OCI-LY1 (cell line): ENCODE measurements around the gene KLHL26.

ENCODE experiments used
- H2AFZ ChIP-seq: fragments of 200-600 bp; sonication (generic), shearing (Covaris generic); 2 replicates; pipeline ENCODE4 v1.6.0; 2014; ENCODE audit warnings: antibody characterized with exemption, mild to moderate bottlenecking, low read length
- H3F3A ChIP-seq: fragments of 200-600 bp; sonication (generic), shearing (Covaris generic); 2 replicates; pipeline ENCODE4 v1.6.0; 2014; ENCODE audit warnings: mild to moderate bottlenecking, antibody characterized with exemption, low read length, moderate library complexity; ENCODE audit not compliant: insufficient read depth
- H3K27ac ChIP-seq: fragments of 200-600 bp; sonication (generic); 2 replicates; pipeline ENCODE4 v1.5.1; 2014; ENCODE audit warnings: low read length, mixed run types, mild to moderate bottlenecking, low read depth; ENCODE audit not compliant: poor library complexity, severe bottlenecking
- H3K27me3 ChIP-seq: fragments of 200-600 bp; sonication (generic); 2 replicates; pipeline ENCODE4 v1.6.0; 2014; ENCODE audit warnings: antibody characterized with exemption, mild to moderate bottlenecking, low read length, moderate library complexity; ENCODE audit not compliant: insufficient read depth
- H3K36me3 ChIP-seq: fragments of 200-600 bp; sonication (generic); 2 replicates; pipeline ENCODE4 v1.6.1; 2014; ENCODE audit warnings: mild to moderate bottlenecking, antibody characterized with exemption, low read length, moderate library complexity, mixed read lengths; ENCODE audit not compliant: insufficient read depth
- H3K4me1 ChIP-seq: fragments of 200-600 bp; sonication (generic); 2 replicates; pipeline ENCODE4 v1.5.1; 2014; ENCODE audit warnings: mild to moderate bottlenecking, low read length, moderate library complexity; ENCODE audit not compliant: insufficient read depth, severe bottlenecking
- H3K4me2 ChIP-seq: fragments of 200-600 bp; sonication (generic), shearing (Covaris generic); 2 replicates; pipeline ENCODE4 v1.6.1; 2014; ENCODE audit warnings: low read length
- H3K4me3 ChIP-seq: fragments of 200-600 bp; sonication (generic); 2 replicates; pipeline ENCODE4 v1.5.1; 2014; ENCODE audit warnings: low read length, low read depth, mild to moderate bottlenecking, mixed read lengths; ENCODE audit not compliant: poor library complexity, severe bottlenecking
- H3K79me2 ChIP-seq: fragments of 200-600 bp; shearing (Covaris generic); 2 replicates; pipeline ENCODE4 v1.6.1; 2016; ENCODE audit warnings: mixed run types, low read length, mixed read lengths; ENCODE audit not compliant: insufficient read depth
- H3K9ac ChIP-seq: fragments of 200-600 bp; sonication (generic), shearing (Covaris generic); 2 replicates; pipeline ENCODE4 v1.6.1; 2014; ENCODE audit warnings: mild to moderate bottlenecking, low read length, mixed read lengths
- H3K9me2 ChIP-seq: fragments of 200-600 bp; sonication (generic), shearing (Covaris generic); 2 replicates; pipeline ENCODE4 v1.6.1; 2014; ENCODE audit warnings: low read depth, mild to moderate bottlenecking, low read length, mixed read lengths
- H3K9me3 ChIP-seq: fragments of 200-600 bp; shearing (Covaris generic); 2 replicates; pipeline ENCODE4 v1.6.1; 2014; ENCODE audit warnings: low read length, mixed read lengths
- H4K20me1 ChIP-seq: fragments of 200-600 bp; sonication (generic), shearing (Covaris generic); 2 replicates; pipeline ENCODE4 v1.6.0; 2016; ENCODE audit warnings: mild to moderate bottlenecking, low read length; ENCODE audit not compliant: insufficient read depth
- CTCF ChIP-seq: fragments of 200-600 bp; sonication (generic), shearing (Covaris generic); IDR thresholded peaks from 2 replicates; pipeline ENCODE4 v1.5.1; 2017; ENCODE audit warnings: mild to moderate bottlenecking, antibody characterized with exemption, low read length, moderate library complexity, mixed read lengths
- EZH2 ChIP-seq: fragments of 200-600 bp; sonication (generic), shearing (Covaris generic); IDR thresholded peaks from 2 replicates; pipeline ENCODE4 v1.8.0; 2017; ENCODE audit warnings: borderline replicate concordance, mixed run types, mild to moderate bottlenecking, antibody characterized with exemption, low read length, moderate library complexity, mixed read lengths

Gene KLHL26

DNA sequence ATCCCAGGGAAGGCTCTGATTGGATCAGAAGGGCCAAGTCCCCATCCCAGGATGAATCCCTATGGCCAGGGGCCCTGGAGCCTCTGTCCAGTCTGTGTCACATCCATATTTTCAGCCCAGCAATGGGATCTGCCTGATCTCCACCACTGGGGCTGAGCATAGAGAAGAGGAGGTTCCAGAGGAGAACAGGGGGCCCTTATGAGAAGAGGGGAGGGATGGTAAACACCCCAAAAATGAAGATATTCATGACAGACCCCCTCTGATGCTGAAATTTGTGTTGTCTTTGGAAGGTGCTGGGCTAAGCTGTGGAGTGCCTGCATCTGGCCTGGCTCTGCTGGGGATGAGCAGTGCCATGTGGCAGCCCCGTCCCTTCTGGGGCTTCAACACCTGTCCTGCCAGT lies 14.5 kb downstream of the KLHL26 start:
- Histone ChIP-seq H3K9me2 (no peaks in the 10 kb centered on the region), H3K36me3 (no peaks in the 10 kb centered on the region), H2AFZ (no peak overlapping the region), H3K27me3 (peaks cover 12% of the 10 kb centered on the region; the same call in 1 of the 2 replicates), H3K27ac (no peak overlapping the region), H3K4me2 (no peak overlapping the region), H3K4me1 (no peaks in the 10 kb centered on the region), H3K79me2 (no peaks in the 10 kb centered on the region), H3K9me3 (no peaks in the 10 kb centered on the region), H3F3A (no peaks in the 10 kb centered on the region), H3K4me3 (no peak overlapping the region), H3K9ac (no peak overlapping the region), H4K20me1 (no peaks in the 10 kb centered on the region)
- no peak for TF ChIP-seq EZH2
- no peak for TF ChIP-seq CTCF

GRCh38 chr19:18651733-18652132 lies 14.9 kb downstream of the KLHL26 start:
- no peaks in the 10 kb centered on the region for H4K20me1 ChIP-seq
- H3K79me2 ChIP-seq: no peaks in the 10 kb centered on the region
- H3K4me1 ChIP-seq: no peaks in the 10 kb centered on the region
- H3K4me2 ChIP-seq: no peak overlapping the region
- no peaks in the 10 kb centered on the region for H3F3A ChIP-seq
- no peak overlapping the region for H2AFZ ChIP-seq
- no peaks in the 10 kb centered on the region for H3K9me3 ChIP-seq
- H3K27me3 ChIP-seq: peaks cover 12% of the 10 kb centered on the region; the same call in 1 of the 2 replicates
- no peak overlapping the region for H3K27ac ChIP-seq
- TF ChIP-seq CTCF (no peak), EZH2 (no peak)
- no peaks in the 10 kb centered on the region for H3K36me3 ChIP-seq
- no peaks in the 10 kb centered on the region for H3K9me2 ChIP-seq
- H3K9ac ChIP-seq: no peak overlapping the region
- no peak overlapping the region for H3K4me3 ChIP-seq

DNA sequence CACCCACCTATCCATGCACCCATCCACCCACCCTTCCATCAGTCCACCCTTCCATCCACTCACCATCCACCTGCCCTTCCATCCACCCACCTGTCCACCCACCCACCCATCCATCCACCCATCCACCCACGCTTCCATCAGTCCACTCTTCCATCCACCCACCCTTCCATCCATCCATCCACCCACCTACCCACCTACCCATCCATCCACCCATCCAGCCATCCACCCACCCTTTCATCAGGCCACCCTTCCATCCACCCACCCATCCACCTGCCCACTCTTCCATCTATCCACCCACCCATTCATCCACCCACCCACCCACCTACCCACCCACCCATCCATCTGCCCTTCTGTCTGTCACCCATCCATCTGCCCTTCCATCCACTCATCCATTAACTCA lies 17.0 kb downstream of the KLHL26 start:
- Histone ChIP-seq H3K27me3 (peaks cover 13% of the 10 kb centered on the region; the same call in 1 of the 2 replicates), H4K20me1 (no peaks in the 10 kb centered on the region), H3K27ac (no peak overlapping the region), H3K9me3 (no peaks in the 10 kb centered on the region), H3K9ac (no peak overlapping the region), H3K9me2 (no peaks in the 10 kb centered on the region), H3K79me2 (no peaks in the 10 kb centered on the region), H3K4me2 (no peak overlapping the region), H3K4me1 (no peaks in the 10 kb centered on the region), H3K36me3 (no peaks in the 10 kb centered on the region), H3K4me3 (no peak overlapping the region), H2AFZ (no peak overlapping the region), H3F3A (no peaks in the 10 kb centered on the region)
- TF ChIP-seq CTCF (no peak), EZH2 (no peak)
